AG04450 (cell line): ENCODE results near the gene PTH1R. TPM values are rescaled to one million over a fixed set of nuclear protein-coding genes. Genes with fewer than 3 reads are reported as not detected.
"Not testable (repeated sequence)": the region's sequence is repeated elsewhere in the genome, so short reads cannot be mapped to it uniquely, and the experiment has no call there.

ENCODE experiments used
- CTCF ChIA-PET: fragments of 300-600, 350-600 bp; formaldehyde crosslinking; extraction: SDS; loops from one replicate; lab custom pipeline; 2022; ENCODE audit warnings: antibody characterized with exemption, inconsistent platforms; lab: Charles Lee
- POLR2A ChIA-PET: fragments of 350-600 bp; formaldehyde crosslinking; extraction: SDS; loops from one replicate; lab custom pipeline; 2021; ENCODE audit warnings: antibody characterized with exemption, inconsistent platforms; lab: Yijun Ruan, JAX
- DNase-seq: peaks from one replicate; pipeline ENCODE4 v3.0.0-alpha.2; 2011; ENCODE audit warnings: low read depth, low spot score
- H3K27ac ChIP-seq: one replicate; pipeline ENCODE4 v1.5.1; 2012; ENCODE audit warnings: low read depth, low read length, control low read depth
- H3K27me3 ChIP-seq: one replicate; pipeline ENCODE4 v1.6.0; 2012; ENCODE audit warnings: low read length; ENCODE audit not compliant: control insufficient read depth, insufficient read depth
- H3K4me3 ChIP-seq: 2 replicates; pipeline ENCODE4 v1.5.1; 2011; ENCODE audit warnings: mild to moderate bottlenecking, low read depth, low read length, control low read depth
- H3K9me3 ChIP-seq: 2 replicates; pipeline ENCODE4 v1.5.1; 2012; ENCODE audit warnings: low read length; ENCODE audit not compliant: control insufficient read depth, insufficient read depth
- CTCF ChIP-seq: IDR thresholded peaks from 2 replicates; pipeline ENCODE4 v1.5.1; 2011; ENCODE audit warnings: low read depth, low read length, control low read depth, inconsistent platforms
- polyA plus RNA-seq: library from polyadenylated mRNA; depleted of rRNA; stranded (reverse); fragments of >200 nt; gene quantifications from 2 replicates; pipeline ENCODE4 v1.2.3, GENCODE V29; 2011

PTH1R gene
- polyA plus RNA-seq, 1 experiment: 0.05 TPM

- POLR2A ChIA-PET: interaction anchor here (0.5 to 1.5 kb wide), 3 partner anchors 64 to 186 kb away, joined by 3 to 4 read pairs (median 3); no protein-coding TSS in a partner anchor
- H3K9me3 ChIP-seq: no peaks in the 10 kb centered on the region
- no peak overlapping the region for H3K4me3 ChIP-seq
- CTCF ChIA-PET: interaction anchor here (0.5 to 2.5 kb wide), 30 partner anchors 9 to 462 kb away, joined by 3 to 31 read pairs (median 4); no protein-coding TSS in a partner anchor
- peak; percentile 96 for TF ChIP-seq CTCF
- H3K27me3 ChIP-seq: no peaks in the 10 kb centered on the region
- peak; percentile 53 for DNase-seq
- H3K27ac ChIP-seq: no peak overlapping the region
Measured at GRCh38 chr3:46909535-46910161, 32.1 kb downstream of the PTH1R start.

GRCh38 chr3:46910166-46910760 is 32.7 kb downstream of the PTH1R start:
- H3K27me3 ChIP-seq: no peaks in the 10 kb centered on the region
- no peaks in the 10 kb centered on the region for H3K9me3 ChIP-seq
- no peak for TF ChIP-seq CTCF
- no peak overlapping the region for H3K27ac ChIP-seq
- POLR2A ChIA-PET: interaction anchor here (1.1 to 1.5 kb wide), 2 partner anchors 65 to 66 kb away, joined by 3 to 4 read pairs; no protein-coding TSS in a partner anchor
- CTCF ChIA-PET: interaction anchor here (0.5 to 2.5 kb wide), 27 partner anchors 8 to 461 kb away, joined by 3 to 31 read pairs (median 5); no protein-coding TSS in a partner anchor
- H3K4me3 ChIP-seq: no peak overlapping the region
- DNase-seq: no peak

- H3K27ac ChIP-seq, DNase-seq, POLR2A ChIA-PET, H3K27me3 ChIP-seq, H3K9me3 ChIP-seq, H3K4me3 ChIP-seq: not testable (repeated sequence)
- CTCF ChIA-PET: interaction anchor here (1.6 kb wide), 1 partner anchor 25 kb away, joined by 4 read pairs; no protein-coding TSS in a partner anchor
Measured at GRCh38 chr3:46910914-46911313, 33.4 kb downstream of the PTH1R start.

- no peaks in the 10 kb centered on the region for H3K27me3 ChIP-seq
- H3K4me3 ChIP-seq: no peak overlapping the region
- H3K9me3 ChIP-seq: peaks cover 5% of the 10 kb centered on the region; the same call in 1 of the 2 replicates
- no peak overlapping the region for H3K27ac ChIP-seq
- ChIA-PET CTCF (interaction anchor here (0.7 to 2.5 kb wide), 8 partner anchors 10 to 411 kb away, joined by 3 to 13 read pairs (median 4); no protein-coding TSS in a partner anchor), POLR2A (no interaction called here)
- no peak for DNase-seq
- TF ChIP-seq CTCF: no peak
Measured at GRCh38 chr3:46912986-46913385, 35.5 kb downstream of the PTH1R start.

GRCh38 chr3:46913644-46914043 is 36.1 kb downstream of the PTH1R start:
- no peak for DNase-seq
- H3K9me3 ChIP-seq: peaks cover 10% of the 10 kb centered on the region; the same call in 1 of the 2 replicates
- TF ChIP-seq CTCF: no peak
- ChIA-PET POLR2A (no interaction called here), CTCF (interaction anchor here (1.4 to 2.5 kb wide), 5 partner anchors 10 to 410 kb away, joined by 3 to 13 read pairs (median 6); no protein-coding TSS in a partner anchor)
- H3K27ac ChIP-seq: peak overlapping the region; percentile 11
- H3K27me3 ChIP-seq: no peaks in the 10 kb centered on the region
- H3K4me3 ChIP-seq: no peak overlapping the region
